ENCODE data around the gene SVOP.
A peak's percentile ranks its signal among the peaks of the same experiment; 100 is the strongest.

SVOP gene

DNA sequence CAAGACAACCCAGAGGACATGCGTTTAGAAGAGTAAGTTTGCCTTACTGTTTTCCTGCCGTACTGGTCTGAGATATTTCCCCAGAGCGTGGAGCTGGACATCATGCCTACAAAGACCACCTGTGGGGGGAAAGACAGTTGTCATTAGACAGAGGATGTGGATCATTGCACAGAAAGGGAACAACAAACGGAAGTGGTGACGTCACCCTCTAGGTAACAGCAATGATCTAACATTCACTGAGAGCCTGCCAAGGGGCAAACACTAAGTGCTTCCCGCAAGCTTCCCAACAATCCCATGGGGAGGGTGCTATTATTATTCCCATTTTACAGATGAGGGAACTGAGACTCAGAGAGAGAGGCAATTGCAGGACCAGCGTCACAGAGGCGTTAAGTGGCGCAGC is 48.5 kb downstream of the SVOP start:
- DNase-seq (ENCODE audit: low read depth) = no peak
- no peak overlapping the region for H3K4me3 ChIP-seq (ENCODE audit: low read length)
- no peak for TF ChIP-seq CTCF (conservative IDR thresholded peaks at IDR 0.05; ENCODE audit: low read depth, low read length)

GRCh38 chr12:108969622-108970021 is 51.2 kb downstream of the SVOP start:
- no peak for DNase-seq (ENCODE audit: low read depth)
- TF ChIP-seq CTCF (conservative IDR thresholded peaks at IDR 0.05; ENCODE audit: low read depth, low read length) = no peak
- H3K4me3 ChIP-seq (ENCODE audit: low read length) = no peak overlapping the region

DNA sequence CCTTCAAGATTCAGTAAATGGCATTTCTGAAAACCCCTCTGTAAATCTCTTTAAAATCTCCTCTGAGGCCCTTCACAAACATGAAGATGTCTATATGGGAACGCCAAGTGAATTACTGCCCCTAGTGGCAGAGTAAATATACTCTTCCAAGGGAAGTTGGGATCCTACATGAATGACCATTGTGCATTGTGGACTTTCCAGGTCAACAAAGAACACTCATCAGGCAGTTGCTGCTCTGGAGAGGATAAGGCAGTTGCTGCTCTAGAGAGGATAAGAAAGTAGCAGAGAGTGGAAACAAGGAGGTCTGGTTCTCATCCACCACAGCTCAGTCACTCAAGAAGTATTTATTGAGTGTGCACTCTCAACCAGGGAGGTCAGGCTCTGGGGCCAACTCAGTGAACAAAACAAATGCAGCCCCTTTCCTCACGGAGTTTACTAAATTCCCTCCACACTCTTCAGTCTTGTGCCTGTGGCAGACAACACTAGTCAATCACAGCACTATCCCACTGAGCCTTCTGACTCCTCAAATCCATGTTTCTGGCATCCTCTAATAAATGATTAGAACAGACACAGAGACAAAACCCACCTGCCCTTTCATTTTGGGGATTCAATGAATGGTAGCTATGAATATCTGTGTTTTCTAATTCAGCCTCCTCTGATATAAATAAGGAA is 52.9 kb downstream of the SVOP start:
- no peak for DNase-seq (ENCODE audit: low read depth)
- TF ChIP-seq CTCF (conservative IDR thresholded peaks at IDR 0.05; ENCODE audit: low read depth, low read length) = peak; percentile 58
- no peak overlapping the region for H3K4me3 ChIP-seq (ENCODE audit: low read length)

DNA sequence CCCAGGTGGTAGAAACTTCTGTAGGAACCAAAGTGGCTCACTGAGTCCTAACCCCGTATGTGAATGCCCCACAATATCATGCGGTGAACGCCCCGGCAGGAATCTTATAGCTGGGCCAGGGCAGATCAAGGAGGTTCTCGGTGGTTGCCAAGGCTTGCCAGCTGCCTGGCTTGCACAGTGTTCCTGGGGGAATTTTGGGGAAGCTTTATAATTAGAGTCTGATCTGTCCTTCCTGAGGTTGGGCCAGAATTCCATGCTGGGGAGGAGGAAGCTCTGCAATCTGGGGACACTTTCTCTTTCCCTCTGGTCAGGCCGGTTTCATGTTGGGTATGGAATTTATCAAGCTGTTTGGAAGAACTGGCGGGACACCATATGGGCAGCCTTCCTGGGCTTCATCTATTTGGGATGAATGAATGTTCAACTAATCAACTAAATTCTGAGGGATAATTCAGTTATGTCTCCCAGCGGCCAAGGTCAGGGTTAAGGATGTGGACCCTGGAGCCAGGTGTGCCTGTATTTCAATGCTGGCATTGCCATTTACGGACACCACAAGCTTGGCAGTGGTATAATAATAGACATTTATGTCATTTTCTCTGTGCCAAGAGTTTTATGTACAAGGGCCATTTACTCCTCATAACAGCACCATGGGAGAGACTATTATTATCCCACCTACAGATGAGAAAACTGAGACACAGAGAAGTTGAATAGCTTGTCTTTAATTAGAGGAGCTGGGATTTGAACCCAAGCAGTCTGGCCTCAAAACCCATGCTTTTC is 54.3 kb downstream of the SVOP start:
- TF ChIP-seq CTCF (conservative IDR thresholded peaks at IDR 0.05; ENCODE audit: low read depth, low read length) = no peak
- no peak overlapping the region for H3K4me3 ChIP-seq (ENCODE audit: low read length)
- DNase-seq (ENCODE audit: low read depth) = no peak

DNA sequence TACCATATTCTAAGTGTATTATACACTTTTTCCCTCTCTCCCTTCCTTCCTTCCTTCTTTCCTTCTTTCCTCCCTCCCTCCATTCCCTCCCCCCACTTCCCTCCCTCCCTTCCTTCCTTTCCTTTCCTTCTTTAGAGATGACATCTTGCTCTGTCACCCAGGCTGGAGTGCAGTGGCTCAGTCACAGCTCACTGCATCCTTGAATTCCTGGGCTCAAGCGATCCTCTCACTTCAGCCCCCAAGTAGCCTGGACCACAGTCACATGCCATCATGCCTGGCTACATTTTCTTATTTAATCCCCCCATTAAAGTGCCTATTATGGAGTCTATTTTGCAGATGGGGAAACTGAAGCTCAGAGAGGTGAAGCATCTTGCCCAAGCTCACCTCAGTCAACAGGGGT is 55.0 kb downstream of the SVOP start:
- TF ChIP-seq CTCF (conservative IDR thresholded peaks at IDR 0.05; ENCODE audit: low read depth, low read length) = no peak
- no peak for DNase-seq (ENCODE audit: low read depth)

GRCh38 chr12:108964371-108965352 is 56.2 kb downstream of the SVOP start:
- H3K4me3 ChIP-seq (ENCODE audit: low read length) = no peak overlapping the region
- TF ChIP-seq CTCF (conservative IDR thresholded peaks at IDR 0.05; ENCODE audit: low read depth, low read length) = no peak

More for the DNA sequence above, 55.0 kb downstream of the SVOP start:
- no peak overlapping the region for H3K4me3 ChIP-seq (ENCODE audit: low read length)

More at GRCh38 chr12:108964371-108965352, 56.2 kb downstream of the SVOP start:
- DNase-seq (ENCODE audit: low read depth) = no peak
